WTC11 (cell line): Measurements from ENCODE around the gene PIANP.

Experiments used
- CTCF ChIP-seq: fragments of 200-600 bp; IDR thresholded peaks from 2 replicates; pipeline ENCODE4 v1.8.0; 2022; ENCODE audit warnings: antibody characterized with exemption
- SP1 ChIP-seq: sonication (generic); formaldehyde crosslinking; conservative IDR thresholded peaks from 2 replicates; pipeline ENCODE4 v1.8.1; 2022; ENCODE audit warnings: missing genetic modification reagents

GRCh38 chr12:6646276-6647082, 54.1 kb downstream of the PIANP start:
- no peak for TF ChIP-seq SP1
- no peak for TF ChIP-seq CTCF
